Cardiac fibroblast (primary cell): ENCODE data around the gene ING2.
"Not testable (repeated sequence)": the region's sequence is repeated elsewhere in the genome, so short reads cannot be mapped to it uniquely, and the experiment has no call there.

Experiments
- DNase-seq, 2 donors: peaks; one replicate each; pipeline versions ENCODE4 v3.0.0 to v3.0.0-alpha.2; 2010; ENCODE audit warnings: low read depth in 2 of 2
- H3K4me3 ChIP-seq, 2 donors: replicated peaks in 1 of 2; 1 replicate in 1 of 2; 2 replicates in 1 of 2; pipeline ENCODE4 v1.5.1; 2011; ENCODE audit warnings: low read depth in 2 of 2, low read length in 2 of 2, mild to moderate bottlenecking in 2 of 2, moderate library complexity in 1 of 2
- TF ChIP-seq, protein P1 (sequence below): IDR thresholded peaks from one replicate; pipeline ENCODE4 v1.5.1; 2011; ENCODE audit warnings: low read depth, mild to moderate bottlenecking, low read length, inconsistent platforms

The ING2 gene

GRCh38 chr4:183469285-183469684 is 35.6 kb upstream of the ING2 start:
- H3K4me3 ChIP-seq: no peak overlapping the region
- no peak for DNase-seq
- TF ChIP-seq, protein P1, sequence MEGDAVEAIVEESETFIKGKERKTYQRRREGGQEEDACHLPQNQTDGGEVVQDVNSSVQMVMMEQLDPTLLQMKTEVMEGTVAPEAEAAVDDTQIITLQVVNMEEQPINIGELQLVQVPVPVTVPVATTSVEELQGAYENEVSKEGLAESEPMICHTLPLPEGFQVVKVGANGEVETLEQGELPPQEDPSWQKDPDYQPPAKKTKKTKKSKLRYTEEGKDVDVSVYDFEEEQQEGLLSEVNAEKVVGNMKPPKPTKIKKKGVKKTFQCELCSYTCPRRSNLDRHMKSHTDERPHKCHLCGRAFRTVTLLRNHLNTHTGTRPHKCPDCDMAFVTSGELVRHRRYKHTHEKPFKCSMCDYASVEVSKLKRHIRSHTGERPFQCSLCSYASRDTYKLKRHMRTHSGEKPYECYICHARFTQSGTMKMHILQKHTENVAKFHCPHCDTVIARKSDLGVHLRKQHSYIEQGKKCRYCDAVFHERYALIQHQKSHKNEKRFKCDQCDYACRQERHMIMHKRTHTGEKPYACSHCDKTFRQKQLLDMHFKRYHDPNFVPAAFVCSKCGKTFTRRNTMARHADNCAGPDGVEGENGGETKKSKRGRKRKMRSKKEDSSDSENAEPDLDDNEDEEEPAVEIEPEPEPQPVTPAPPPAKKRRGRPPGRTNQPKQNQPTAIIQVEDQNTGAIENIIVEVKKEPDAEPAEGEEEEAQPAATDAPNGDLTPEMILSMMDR: no peak

DNA sequence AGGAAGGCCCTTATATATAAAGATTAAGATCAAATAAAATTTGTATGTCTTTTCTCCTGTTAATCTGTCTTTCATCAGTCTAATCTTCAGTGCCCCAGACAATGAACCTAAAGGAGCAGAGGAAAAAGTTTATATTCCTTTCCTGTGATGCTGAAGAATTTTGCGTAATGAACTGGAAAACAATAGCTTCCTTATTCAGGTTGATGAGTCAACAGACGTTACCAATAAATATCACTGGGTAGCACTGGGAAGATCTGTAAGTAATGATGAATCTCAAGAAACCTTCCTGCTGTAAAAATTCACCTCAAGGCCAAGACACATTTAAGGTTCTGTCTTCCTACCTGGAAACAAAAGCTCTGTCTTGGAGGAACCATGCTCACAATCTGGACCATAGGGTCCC is 34.9 kb upstream of the ING2 start:
- TF ChIP-seq, protein P1: no peak
- peak in 1 of 2 donors; percentile 69 for DNase-seq
- no peak overlapping the region for H3K4me3 ChIP-seq

DNA sequence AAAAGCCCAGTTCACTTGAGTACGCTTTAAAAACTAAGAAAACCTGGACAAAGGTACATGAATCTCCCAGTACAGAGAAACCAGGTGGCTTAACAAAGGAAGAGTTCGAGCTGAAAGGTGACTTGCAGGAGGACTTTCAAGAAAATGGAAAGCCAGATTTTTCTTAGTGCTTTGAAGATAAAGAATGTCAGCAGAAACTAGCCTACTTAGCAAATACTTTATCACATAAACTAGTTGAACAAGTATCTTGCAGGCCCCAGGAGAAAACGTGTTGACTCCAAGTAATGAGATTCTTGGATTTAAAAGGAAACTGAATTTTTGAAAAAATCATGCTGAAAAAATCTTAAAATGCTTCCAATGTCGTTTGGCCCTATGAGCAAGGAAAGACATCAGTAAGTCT is 34.0 kb upstream of the ING2 start:
- no peak for DNase-seq
- TF ChIP-seq, protein P1: no peak
- H3K4me3 ChIP-seq: no peak overlapping the region

GRCh38 chr4:183471946-183472708 is 32.7 kb upstream of the ING2 start:
- H3K4me3 ChIP-seq: no peak overlapping the region
- peak; percentile 75 to 84 for DNase-seq
- TF ChIP-seq, protein P1: peak; percentile 78

- H3K4me3 ChIP-seq: no peak overlapping the region
- TF ChIP-seq, protein P1: no peak
- DNase-seq: no peak
Measured at GRCh38 chr4:183478123-183478522, 26.7 kb upstream of the ING2 start.

GRCh38 chr4:183478926-183479325 is 25.9 kb upstream of the ING2 start:
- no peak overlapping the region for H3K4me3 ChIP-seq
- TF ChIP-seq, protein P1: no peak
- no peak for DNase-seq

DNA sequence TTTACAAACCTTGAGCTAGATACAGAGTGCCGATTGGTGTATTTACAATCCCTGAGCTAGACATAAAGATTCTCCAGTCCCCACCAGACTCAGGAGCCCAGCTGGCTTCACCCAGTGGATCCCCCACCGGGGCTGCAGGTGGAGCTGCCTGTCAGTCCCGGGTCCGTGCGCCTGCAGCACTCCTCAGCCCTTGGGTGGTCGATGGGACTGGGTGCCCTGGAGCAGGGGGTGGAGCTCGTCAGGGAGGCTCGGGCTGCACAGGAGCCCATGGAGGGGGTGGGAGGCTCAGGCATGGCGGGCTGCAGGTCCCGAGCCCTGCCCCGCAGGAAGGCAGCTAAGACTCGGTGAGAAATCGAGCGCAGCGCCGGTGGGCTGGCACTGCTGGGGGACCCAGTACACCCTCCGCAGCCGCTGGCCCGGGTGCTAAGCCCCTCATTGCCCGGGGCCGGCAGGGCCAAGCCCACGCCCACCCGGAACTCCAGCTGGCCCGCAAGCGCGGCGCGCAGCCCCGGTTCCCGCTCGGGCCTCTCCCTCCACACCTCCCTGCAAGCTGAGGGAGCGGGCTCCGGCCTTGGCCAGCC is 22.3 kb upstream of the ING2 start:
- not testable (repeated sequence) for H3K4me3 ChIP-seq

More for the DNA sequence above, 22.3 kb upstream of the ING2 start:
- DNase-seq: not testable (repeated sequence)
